Stimulated activated effector memory CD8-positive, alpha-beta T cell treated with anti-CD3 and anti-CD28 coated beads, Interleukin-12 subunit alpha, Interleukin-12 subunit beta, amount 100 ng/mL, for 72 hours (primary cell): ENCODE results near the gene ACCSL.

Experiments used
- ATAC-seq: fragments of 150-1000 bp; cut with Tn5 transposase; 2 replicates; pipeline ENCODE4 v1.10.0; 2021
- DNase-seq, 2 donors: peaks; one replicate each; pipeline ENCODE4 v3.0.0; 2021 to 2022; ENCODE audit warnings: low spot score in 2 of 2
- H3K27ac Mint-ChIP-seq: one replicate; pipeline ENCODE4 v1.8.0; 2022; ENCODE audit warnings: mild to moderate bottlenecking, mixed read lengths
- H3K36me3 Mint-ChIP-seq: one replicate; pipeline ENCODE4 v1.8.0; 2022; ENCODE audit warnings: mild to moderate bottlenecking, mixed read lengths
- H3K4me1 Mint-ChIP-seq: one replicate; pipeline ENCODE4 v1.8.0; 2022; ENCODE audit warnings: mixed read lengths
- H3K4me3 Mint-ChIP-seq: one replicate; pipeline ENCODE4 v1.8.0; 2022; ENCODE audit warnings: mild to moderate bottlenecking, mixed read lengths
- H3K9me3 Mint-ChIP-seq: one replicate; pipeline ENCODE4 v1.8.0; 2022; ENCODE audit warnings: mixed read lengths

Gene ACCSL

DNA sequence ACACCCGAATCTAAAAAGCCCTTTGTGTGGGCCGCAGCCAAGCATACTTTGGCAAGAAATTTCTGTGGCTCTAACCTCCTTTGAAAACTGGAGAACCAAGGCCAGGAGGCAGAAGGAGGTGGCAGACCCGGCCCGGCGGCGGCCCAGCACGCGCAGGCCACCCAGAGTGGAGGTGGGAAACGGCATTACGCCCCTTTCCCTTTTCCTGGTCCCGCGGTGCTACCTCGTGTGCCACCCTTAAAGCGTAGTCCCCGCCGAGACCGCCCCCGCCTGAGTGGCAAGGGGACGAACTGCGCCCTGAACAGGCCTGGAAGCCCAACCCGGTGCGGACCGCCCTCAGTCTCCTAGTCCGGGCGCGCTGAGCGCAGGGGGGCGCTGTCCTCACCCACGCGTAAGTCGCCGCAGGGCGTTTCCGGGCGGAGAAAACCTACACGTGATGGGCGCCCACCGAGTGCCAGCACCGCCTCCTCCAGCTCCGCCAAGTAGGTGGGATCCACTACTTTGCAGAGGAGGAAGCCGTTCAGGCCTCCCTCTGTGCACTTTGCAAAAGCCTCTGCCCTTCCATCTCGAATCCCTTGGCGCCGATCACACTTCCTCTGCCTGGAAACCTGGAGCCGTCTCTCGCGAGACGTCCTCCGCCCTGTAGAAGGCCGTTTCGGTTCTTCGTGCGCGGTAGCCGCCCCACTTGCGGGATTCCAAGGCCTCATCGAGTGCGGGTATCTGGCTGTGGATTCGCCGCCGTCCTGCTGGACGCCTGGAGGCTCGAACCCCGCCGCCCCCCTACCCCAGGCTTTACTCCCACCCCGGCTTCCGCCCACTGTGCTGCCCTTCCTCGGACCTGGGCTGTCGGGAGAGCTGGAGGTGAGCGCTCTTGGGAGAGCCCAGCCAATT lies 18.3 kb downstream of the ACCSL start, which contains the start of gene ACCS:
ACCS (plus strand) TSS at position 430 of the 891 bp plus-strand sequence. CDS start 1,358 bp downstream, outside the sequence.
- DNase-seq = peak; percentile 82 to 93
- Mint-ChIP-seq H3K4me1 (peaks cover 10% of the 10 kb centered on the region), H3K9me3 (no peaks in the 10 kb centered on the region), H3K4me3 (peak within 1 kb of the TSS; percentile 87), H3K27ac (peak within 1 kb of the TSS; percentile 95), H3K36me3 (peaks cover 10% of the 10 kb centered on the region)
- peak; percentile 97 for ATAC-seq

DNA sequence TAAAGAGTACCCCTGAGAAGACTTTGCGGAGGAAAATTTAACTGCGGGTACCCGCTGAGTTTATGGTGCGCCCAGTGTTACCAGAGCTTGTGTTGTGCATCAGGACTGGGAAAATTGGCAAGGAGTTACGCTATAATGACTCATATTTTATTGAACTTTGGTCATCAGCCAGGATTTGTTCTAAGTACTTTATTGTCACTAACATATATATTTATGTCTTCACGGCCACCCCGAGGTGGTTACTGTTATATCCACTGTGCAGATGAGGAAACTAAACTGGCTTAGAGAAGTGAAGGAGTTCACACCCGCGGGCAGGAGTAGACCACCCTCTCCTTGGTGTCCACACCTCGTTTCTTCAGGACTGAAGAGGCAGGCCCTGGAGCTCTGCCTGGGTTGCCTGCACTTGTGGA lies 19.0 kb downstream of the ACCSL start:
- Mint-ChIP-seq H3K9me3 (no peaks in the 10 kb centered on the region), H3K27ac (peak overlapping the region; percentile 95), H3K36me3 (peaks cover 10% of the 10 kb centered on the region), H3K4me3 (peak overlapping the region; percentile 87), H3K4me1 (peaks cover 10% of the 10 kb centered on the region)
- DNase-seq (no peak), ATAC-seq (no peak)

GRCh38 chr11:44067266-44067665 lies 19.5 kb downstream of the ACCSL start:
- ATAC-seq (no peak), DNase-seq (no peak)
- H3K4me1 Mint-ChIP-seq = peaks cover 10% of the 10 kb centered on the region
- no peak overlapping the region for H3K27ac Mint-ChIP-seq
- H3K4me3 Mint-ChIP-seq = peak overlapping the region; percentile 87
- no peaks in the 10 kb centered on the region for H3K9me3 Mint-ChIP-seq
- peaks cover 10% of the 10 kb centered on the region for H3K36me3 Mint-ChIP-seq

DNA sequence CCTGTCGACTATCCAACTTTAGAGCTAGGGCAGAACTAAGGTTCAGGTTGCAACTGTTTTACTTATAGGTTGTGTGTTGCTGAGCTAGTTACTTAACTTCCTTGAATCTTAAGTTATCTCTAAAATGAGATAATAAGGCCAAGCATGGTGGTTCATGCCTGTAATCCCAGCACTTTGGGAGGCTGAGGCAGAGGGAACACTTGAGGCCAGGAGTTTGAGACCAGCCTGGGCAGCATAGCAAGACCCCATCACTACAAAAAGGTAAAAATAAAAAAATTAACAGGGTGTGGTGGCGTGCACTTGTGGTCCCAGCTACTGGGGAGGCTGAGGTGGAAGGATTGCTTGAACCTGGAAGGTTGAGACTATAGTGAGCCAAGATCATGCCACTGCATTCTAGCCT lies 20.4 kb downstream of the ACCSL start:
- Mint-ChIP-seq H3K4me3 (no peak overlapping the region), H3K27ac (no peak overlapping the region), H3K36me3 (peaks cover 10% of the 10 kb centered on the region), H3K9me3 (no peaks in the 10 kb centered on the region), H3K4me1 (peaks cover 10% of the 10 kb centered on the region)
- DNase-seq = no peak
- no peak for ATAC-seq

DNA sequence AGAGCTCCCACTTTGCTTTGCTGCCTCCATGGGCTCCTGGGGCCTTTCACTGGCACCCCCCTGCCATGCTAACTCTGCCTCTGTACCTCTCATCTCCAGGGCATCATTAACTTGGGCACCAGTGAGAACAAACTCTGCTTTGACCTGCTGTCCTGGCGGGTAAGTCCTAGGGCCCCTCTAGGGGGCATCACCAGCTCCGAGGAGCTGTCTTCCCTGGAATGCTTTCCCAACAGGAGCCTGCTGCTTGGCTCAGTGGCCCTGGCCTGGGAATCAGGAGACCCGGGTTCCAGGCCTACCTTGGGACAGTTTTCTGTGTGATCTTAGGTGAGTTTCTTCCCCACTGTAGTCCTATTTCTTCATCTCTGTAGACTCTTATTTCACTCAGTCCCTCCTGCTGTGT lies 23.4 kb downstream of the ACCSL start:
- peaks cover 5% of the 10 kb centered on the region for H3K4me1 Mint-ChIP-seq
- H3K9me3 Mint-ChIP-seq = no peaks in the 10 kb centered on the region
- DNase-seq = no peak
- peaks cover 20% of the 10 kb centered on the region for H3K36me3 Mint-ChIP-seq
- H3K27ac Mint-ChIP-seq = no peak overlapping the region
- ATAC-seq = no peak
- H3K4me3 Mint-ChIP-seq = no peak overlapping the region

GRCh38 chr11:44072757-44073658 lies 25.2 kb downstream of the ACCSL start:
- ATAC-seq (no peak), DNase-seq (no peak)
- no peaks in the 10 kb centered on the region for H3K9me3 Mint-ChIP-seq
- H3K4me1 Mint-ChIP-seq = no peaks in the 10 kb centered on the region
- H3K27ac Mint-ChIP-seq = no peak overlapping the region
- H3K36me3 Mint-ChIP-seq = peaks cover 16% of the 10 kb centered on the region
- no peak overlapping the region for H3K4me3 Mint-ChIP-seq

GRCh38 chr11:44078794-44079193 lies 31.0 kb downstream of the ACCSL start:
- no peak for ATAC-seq
- H3K27ac Mint-ChIP-seq = no peak overlapping the region
- no peak for DNase-seq
- peaks cover 16% of the 10 kb centered on the region for H3K36me3 Mint-ChIP-seq
- no peaks in the 10 kb centered on the region for H3K9me3 Mint-ChIP-seq
- H3K4me1 Mint-ChIP-seq = no peaks in the 10 kb centered on the region
- H3K4me3 Mint-ChIP-seq = no peak overlapping the region

DNA sequence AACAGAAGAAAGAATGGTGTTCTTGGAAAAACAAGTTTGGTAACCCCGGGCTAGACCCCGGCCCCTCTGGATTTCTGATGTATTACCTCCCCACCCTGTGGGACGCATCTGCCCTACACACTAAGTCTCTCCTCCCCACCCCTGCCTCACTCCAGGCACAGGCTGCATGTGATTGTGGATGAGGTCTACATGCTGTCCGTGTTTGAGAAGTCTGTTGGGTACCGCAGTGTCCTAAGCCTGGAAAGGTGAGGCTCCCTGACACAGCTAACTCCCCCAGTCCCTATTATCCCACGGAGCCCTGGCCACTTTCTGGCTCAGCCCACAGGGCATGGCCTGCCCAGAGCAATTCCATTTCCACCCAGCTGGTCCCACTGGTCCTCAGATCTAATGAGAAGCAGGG lies 31.6 kb downstream of the ACCSL start:
- no peak overlapping the region for H3K27ac Mint-ChIP-seq
- no peak overlapping the region for H3K4me3 Mint-ChIP-seq
- DNase-seq (no peak), ATAC-seq (no peak)
- no peaks in the 10 kb centered on the region for H3K9me3 Mint-ChIP-seq
- H3K36me3 Mint-ChIP-seq = peaks cover 13% of the 10 kb centered on the region
- no peaks in the 10 kb centered on the region for H3K4me1 Mint-ChIP-seq

- Mint-ChIP-seq H3K36me3 (no peaks in the 10 kb centered on the region), H3K9me3 (peaks cover 4% of the 10 kb centered on the region), H3K4me3 (no peak overlapping the region), H3K4me1 (no peaks in the 10 kb centered on the region), H3K27ac (no peak overlapping the region)
- DNase-seq = no peak
- ATAC-seq = no peak
Observed at GRCh38 chr11:44080951-44081350, 33.2 kb downstream of the ACCSL start.

- Mint-ChIP-seq H3K36me3 (no peaks in the 10 kb centered on the region), H3K4me3 (no peak overlapping the region), H3K9me3 (peaks cover 4% of the 10 kb centered on the region), H3K27ac (no peak overlapping the region), H3K4me1 (no peaks in the 10 kb centered on the region)
- DNase-seq (no peak), ATAC-seq (no peak)
Observed at GRCh38 chr11:44082645-44083044, 34.9 kb downstream of the ACCSL start.

- ATAC-seq (no peak), DNase-seq (no peak)
- H3K4me1 Mint-ChIP-seq = no peaks in the 10 kb centered on the region
- H3K27ac Mint-ChIP-seq = no peak overlapping the region
- H3K36me3 Mint-ChIP-seq = no peaks in the 10 kb centered on the region
- H3K4me3 Mint-ChIP-seq = no peak overlapping the region
- H3K9me3 Mint-ChIP-seq = peaks cover 4% of the 10 kb centered on the region
Observed at GRCh38 chr11:44083433-44083832, 35.7 kb downstream of the ACCSL start.

DNA sequence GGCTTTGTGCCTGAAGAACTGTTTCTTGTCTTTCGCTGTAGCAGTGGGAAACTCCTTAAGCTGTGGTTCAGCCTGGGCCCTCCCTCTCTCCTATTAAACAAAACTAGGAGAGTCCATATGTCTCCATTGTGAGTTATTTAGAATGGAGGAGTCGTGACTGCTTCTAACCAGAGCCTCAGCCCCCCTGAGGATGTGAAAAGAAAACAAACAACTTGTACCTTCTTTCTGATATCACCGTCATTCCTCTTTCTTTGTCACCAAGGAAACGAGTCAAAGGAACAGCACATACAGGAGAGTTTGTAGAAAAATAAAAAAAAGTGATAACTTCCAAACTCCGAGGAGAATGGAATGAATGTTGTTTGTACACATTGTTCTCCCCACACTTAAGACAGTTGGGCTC lies 36.1 kb downstream of the ACCSL start:
- DNase-seq = peak in 1 of 2 donors; percentile 20
- Mint-ChIP-seq H3K9me3 (peaks cover 4% of the 10 kb centered on the region), H3K4me3 (no peak overlapping the region), H3K36me3 (no peaks in the 10 kb centered on the region), H3K27ac (no peak overlapping the region), H3K4me1 (peaks cover 3% of the 10 kb centered on the region)
- ATAC-seq = no peak

DNA sequence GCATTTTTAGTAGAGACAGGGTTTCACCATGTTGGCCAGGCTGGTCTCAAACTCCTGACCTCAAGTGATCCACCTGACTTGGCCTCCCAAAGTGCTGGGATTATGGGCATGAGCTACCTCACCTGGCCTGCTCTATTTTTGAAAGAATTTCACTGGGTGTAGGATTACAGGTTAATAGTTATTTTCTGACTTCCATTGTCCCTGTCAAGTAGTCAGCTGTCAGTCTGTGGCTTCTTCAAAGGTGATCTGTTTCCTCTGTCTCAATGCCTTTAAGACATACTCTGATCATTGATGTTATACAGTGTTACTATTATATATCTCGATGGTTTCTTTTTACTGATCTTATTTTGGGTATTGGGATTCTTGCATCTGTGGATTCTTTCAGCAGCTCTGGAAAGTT lies 37.5 kb downstream of the ACCSL start:
- Mint-ChIP-seq H3K4me3 (no peak overlapping the region), H3K9me3 (peaks cover 4% of the 10 kb centered on the region), H3K27ac (no peak overlapping the region), H3K36me3 (no peaks in the 10 kb centered on the region), H3K4me1 (peaks cover 7% of the 10 kb centered on the region)
- no peak for ATAC-seq
- DNase-seq = no peak

- peak; percentile 63 for ATAC-seq
Observed at GRCh38 chr11:44088377-44088776, 40.6 kb downstream of the ACCSL start.

DNA sequence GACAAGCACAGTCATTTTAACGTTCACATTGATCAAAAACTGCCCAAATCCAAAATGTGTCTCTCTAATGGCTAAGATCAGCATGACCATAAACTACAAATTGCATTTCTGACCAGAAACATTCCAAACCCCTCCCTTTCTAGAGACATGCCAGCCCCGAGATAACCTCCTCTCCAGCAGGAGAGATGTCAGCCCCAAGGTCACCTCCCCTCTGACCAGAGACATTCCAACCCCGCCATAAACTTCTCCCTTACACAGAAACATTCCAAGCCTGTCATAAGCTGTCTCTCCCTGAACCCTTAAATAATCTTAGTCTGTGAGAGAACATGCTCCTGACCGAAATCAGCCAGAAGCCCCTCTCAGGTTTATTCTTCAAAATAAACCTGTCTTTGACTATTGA lies 41.1 kb downstream of the ACCSL start:
- DNase-seq (no peak), ATAC-seq (no peak)
- Mint-ChIP-seq H3K36me3 (no peaks in the 10 kb centered on the region), H3K4me1 (peaks cover 7% of the 10 kb centered on the region), H3K4me3 (no peak overlapping the region), H3K9me3 (peaks cover 4% of the 10 kb centered on the region), H3K27ac (no peak overlapping the region)

More at GRCh38 chr11:44088377-44088776, 40.6 kb downstream of the ACCSL start:
- Mint-ChIP-seq H3K36me3 (no peaks in the 10 kb centered on the region), H3K27ac (no peak overlapping the region), H3K4me1 (peaks cover 7% of the 10 kb centered on the region), H3K4me3 (no peak overlapping the region), H3K9me3 (peaks cover 4% of the 10 kb centered on the region)
- DNase-seq = no peak
